ENCODE results near the gene DHRS7C.

Gene DHRS7C

DNA sequence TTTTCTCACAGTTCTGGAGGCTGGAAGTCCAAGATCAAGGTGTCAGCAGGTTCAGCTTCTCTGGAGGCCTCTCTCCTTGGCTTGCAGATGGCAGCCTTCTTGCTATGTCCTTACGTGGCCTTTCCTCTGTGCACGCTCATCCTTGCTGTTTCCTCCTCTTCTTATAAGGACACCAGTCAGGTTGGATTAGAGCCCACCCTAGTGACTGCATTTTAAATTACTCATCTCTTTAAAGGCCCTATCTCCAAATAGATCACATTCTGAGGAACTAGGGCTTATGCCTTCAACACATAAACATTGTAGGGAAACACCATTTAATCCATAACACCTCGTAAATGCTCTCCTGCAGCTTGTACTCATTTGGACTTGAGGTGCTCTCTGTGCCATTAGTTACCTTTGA, 36.3 kb downstream of the DHRS7C start:
- DNase-seq = no peak

DNA sequence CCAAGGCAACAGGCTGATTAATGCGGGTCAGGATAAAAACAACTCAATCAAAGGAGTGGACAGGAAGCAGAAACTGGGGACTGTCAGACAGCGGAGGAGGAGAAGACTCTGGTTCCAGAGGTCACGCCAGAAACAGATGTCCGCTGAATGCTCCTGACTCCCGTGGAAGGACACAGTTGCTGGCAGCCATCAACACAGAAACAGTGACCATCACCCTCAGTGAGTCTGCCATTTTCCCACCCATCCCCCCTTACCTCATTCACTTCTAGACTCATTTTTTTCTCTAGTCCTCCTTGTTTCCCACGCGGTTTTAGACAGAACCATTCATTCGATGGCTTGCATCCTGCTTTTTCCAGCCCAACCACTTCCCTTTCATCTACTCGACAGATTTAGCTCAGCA, 40.9 kb downstream of the DHRS7C start:
- DNase-seq = no peak

DNA sequence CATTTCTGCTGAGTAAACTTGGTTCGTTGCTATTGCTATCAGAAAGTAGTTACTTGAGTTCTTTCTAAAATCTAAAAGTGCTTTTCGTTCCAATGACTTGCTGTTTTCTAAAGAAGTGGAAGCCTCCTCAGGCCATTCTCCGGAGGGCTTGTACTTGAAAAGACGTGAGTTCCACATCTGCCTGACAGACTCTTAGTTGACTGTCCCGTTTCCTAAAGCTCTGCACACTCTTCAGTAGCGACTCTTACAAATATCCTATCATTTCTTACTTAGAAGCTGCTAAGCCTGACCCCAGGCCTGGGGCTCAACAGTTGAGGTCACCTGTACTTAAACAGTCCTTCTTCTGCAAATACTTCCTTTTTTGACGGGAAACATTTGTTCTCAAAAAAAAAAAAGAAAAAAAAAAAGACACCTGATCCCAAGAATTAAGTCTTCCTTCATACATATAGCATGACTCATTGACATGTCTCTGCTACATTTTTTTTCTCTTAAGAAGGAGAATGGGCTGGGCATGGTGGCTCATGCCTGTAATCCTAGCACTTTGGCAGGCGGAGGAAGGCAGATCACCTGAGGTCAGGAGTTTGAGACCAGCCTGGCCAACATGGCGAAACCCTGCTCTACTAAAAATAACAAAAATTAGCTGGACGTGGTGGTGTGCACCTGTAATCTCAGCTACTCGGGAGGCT, 61.5 kb downstream of the DHRS7C start:
- DNase-seq = no peak

GRCh38 chr17:9729034-9729650, 62.2 kb downstream of the DHRS7C start:
- DNase-seq = peak; percentile 10

- DNase-seq = no peak
These were observed 62.8 kb downstream of the DHRS7C start for GRCh38 chr17:9728564-9728963.

DNA sequence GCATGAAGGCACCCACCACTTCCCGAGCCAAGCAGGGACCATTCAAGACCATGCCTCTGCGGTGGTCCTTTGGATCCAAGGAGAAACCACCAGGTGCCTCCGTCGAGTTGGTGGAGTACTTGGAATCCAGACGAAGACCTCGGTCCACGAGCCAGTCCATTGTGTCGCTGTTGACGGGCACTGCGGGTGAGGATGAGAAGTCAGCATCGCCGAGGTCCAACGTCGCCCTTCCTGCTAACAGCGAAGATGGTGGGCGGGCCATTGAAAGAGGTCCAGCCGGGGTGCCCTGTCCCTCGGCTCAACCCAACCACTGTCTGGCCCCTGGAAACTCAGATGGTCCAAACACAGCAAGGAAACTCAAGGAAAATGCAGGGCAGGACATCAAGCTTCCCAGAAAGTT, 63.4 kb downstream of the DHRS7C start:
- DNase-seq = no peak

GRCh38 chr17:9726291-9726690, 65.1 kb downstream of the DHRS7C start:
- no peak for DNase-seq

- DNase-seq = no peak
These were observed 65.8 kb downstream of the DHRS7C start for GRCh38 chr17:9725575-9725974.
